Stomach (tissue), 8 donors: ENCODE data around the gene SLC44A1. TPM values are rescaled to one million over a fixed set of nuclear protein-coding genes. Genes with fewer than 3 reads are reported as not detected.

ENCODE experiments used
- polyA plus RNA-seq, 3 donors: library from polyadenylated mRNA; stranded (reverse); fragments of 200-250 nt; gene quantifications; one replicate each; pipeline ENCODE4 v1.2.3, GENCODE V29; 2013
- total RNA-seq, 5 donors: library from RNA; depleted of rRNA; stranded (reverse); fragments of >200 nt; gene quantifications; one replicate each; pipeline versions ENCODE4 v1.1.0 to v1.2.3, GENCODE V29; 2014 to 2016
- donor health status: healthy with polysubstance abuse.
- donor health status: Bipolar disorder and iron deficiency.
- donor health status: healthy.

The SLC44A1 gene
- total and polyA plus RNA-seq, 8 donors, result 5.7 to 82.8 (median 16.1) TPM

Other genes with a start within 250 kb of the SLC44A1 start
- 10 to 100 TPM in 1 of 5 donors, 1 to 10 TPM in 3, not detected in 1; 3.0 to 13.2 (median 3.4) TPM for gene FSD1L, start 203.4 kb downstream of the SLC44A1 start, total RNA-seq
- 1 to 10 TPM in 2 of 3 donors, under 1 TPM in 1; 0.78 to 1.2 (median 1.1) TPM for gene FSD1L, start 203.4 kb downstream of the SLC44A1 start, polyA plus RNA-seq